GM12878 (cell line): ENCODE measurements around the gene ZNF532. TPM values are rescaled to one million over a fixed set of nuclear protein-coding genes. Genes with fewer than 3 reads are reported as not detected.
A peak's percentile ranks its signal among the peaks of the same experiment; 100 is the strongest.

Source experiments
- BRCA1 ChIP-seq: IDR thresholded peaks from 2 replicates; pipeline ENCODE4 v1.6.1; 2011; ENCODE audit warnings: low read depth, low read length, improper control_type of control experiment
- CREB1 ChIP-seq: IDR thresholded peaks from 2 replicates; pipeline ENCODE4 v1.6.1; 2012; ENCODE audit warnings: low read depth, mild to moderate bottlenecking, inconsistent platforms
- CUX1 ChIP-seq: IDR thresholded peaks from 2 replicates; pipeline ENCODE4 v1.6.1; 2012; ENCODE audit warnings: improper control_type of control experiment, low read depth, low read length; ENCODE audit not compliant: insufficient replicate concordance
- IKZF1 ChIP-seq: fragments of 450-650 bp; conservative IDR thresholded peaks from 2 replicates; pipeline ENCODE4 v1.6.1; 2017; ENCODE audit warnings: antibody characterized with exemption, mild to moderate bottlenecking
- NFYA ChIP-seq: IDR thresholded peaks from 2 replicates; pipeline ENCODE4 v1.6.1; 2011; ENCODE audit warnings: low read depth, mild to moderate bottlenecking, low read length, improper control_type of control experiment, borderline replicate concordance
- SIX5 ChIP-seq: IDR thresholded peaks from 2 replicates; pipeline ENCODE4 v1.6.1; 2011; ENCODE audit warnings: mild to moderate bottlenecking, low read depth, low read length, moderate library complexity; ENCODE audit not compliant: severe bottlenecking
- SP1 ChIP-seq: IDR thresholded peaks from one replicate; pipeline ENCODE4 v1.6.1; 2011; ENCODE audit warnings: low read depth, low read length
- ZZZ3 ChIP-seq: IDR thresholded peaks from 2 replicates; pipeline ENCODE4 v1.6.1; 2011; ENCODE audit warnings: low read depth; ENCODE audit not compliant: control insufficient read depth, insufficient read length
- polyA plus RNA-seq, 11 experiments: library from polyadenylated mRNA; depleted of rRNA in 4 of 11; unstranded in 6 of 11; stranded (reverse) in 5 of 11; fragments of >200 nt; fragmentation: Nextera tagmentation in 4 of 11; fragmentation: Illumina TruSeq in 1 of 11; extraction: Ambion mirVana in 4 of 11; extraction: Trizol in 1 of 11; gene quantifications; 1 replicate in 1 of 11; 2 replicates in 10 of 11; pipeline versions ENCODE4 v1.2.1 to v1.2.3, GENCODE V29; 2011 to 2016; ENCODE audit warnings: inconsistent platforms in 2 of 11, missing spikeins in 2 of 11, low read depth in 1 of 11
- total RNA-seq, 4 experiments: library from RNA; depleted of rRNA in 3 of 4; stranded (reverse); fragments of >200 nt in 3 of 4; fragmentation: Illumina TruSeq in 1 of 4; extraction: Trizol in 1 of 4; gene quantifications; 2 replicates each; pipeline versions ENCODE4 v1.2.1 to v1.2.3, GENCODE V29; 2013 to 2021
- TF ChIP-seq, protein P1 (sequence below), 3 experiments: IDR thresholded peaks in 2 of 3; conservative IDR thresholded peaks in 1 of 3; 2 replicates each; pipeline ENCODE4 v1.5.1; 2011; ENCODE audit warnings: low read depth in 3 of 3, low read length in 3 of 3, mild to moderate bottlenecking in 3 of 3, control low read depth in 2 of 3, moderate library complexity in 2 of 3, inconsistent platforms in 1 of 3, mixed read lengths in 1 of 3; ENCODE audit not compliant: control insufficient read depth in 2 of 3, insufficient read depth in 1 of 3; ENCODE audit errors: extremely low read depth in 1 of 3
- TF ChIP-seq, protein P2 (sequence below): IDR thresholded peaks from 2 replicates; pipeline ENCODE4 v1.6.1; 2012; ENCODE audit warnings: mild to moderate bottlenecking, low read depth, low read length
- TF ChIP-seq, protein P3 (sequence below): IDR thresholded peaks from 2 replicates; pipeline ENCODE4 v1.6.1; 2012; ENCODE audit warnings: low read depth, low read length, improper control_type of control experiment
- TF ChIP-seq, protein P4 (sequence below): IDR thresholded peaks from 2 replicates; pipeline ENCODE4 v1.6.1; 2012; ENCODE audit warnings: low read depth, low read length, improper control_type of control experiment
- TF ChIP-seq, protein P5 (sequence below): fragments of 450-650 bp; IDR thresholded peaks from 2 replicates; pipeline ENCODE4 v1.6.1; 2017; ENCODE audit warnings: mild to moderate bottlenecking, low read depth, inconsistent platforms; ENCODE audit not compliant: poor library complexity, severe bottlenecking

Gene ZNF532
- total and polyA plus RNA-seq, 10 of the 15 experiments (the other 5 are each of a cell fraction or from before 2014, with no cell fraction given) = 0.44 to 3.4 (median 1.4) TPM

GRCh38 chr18:58970943-58971790 is 106.5 kb downstream of the ZNF532 start (continued):
- TF ChIP-seq, protein P1, sequence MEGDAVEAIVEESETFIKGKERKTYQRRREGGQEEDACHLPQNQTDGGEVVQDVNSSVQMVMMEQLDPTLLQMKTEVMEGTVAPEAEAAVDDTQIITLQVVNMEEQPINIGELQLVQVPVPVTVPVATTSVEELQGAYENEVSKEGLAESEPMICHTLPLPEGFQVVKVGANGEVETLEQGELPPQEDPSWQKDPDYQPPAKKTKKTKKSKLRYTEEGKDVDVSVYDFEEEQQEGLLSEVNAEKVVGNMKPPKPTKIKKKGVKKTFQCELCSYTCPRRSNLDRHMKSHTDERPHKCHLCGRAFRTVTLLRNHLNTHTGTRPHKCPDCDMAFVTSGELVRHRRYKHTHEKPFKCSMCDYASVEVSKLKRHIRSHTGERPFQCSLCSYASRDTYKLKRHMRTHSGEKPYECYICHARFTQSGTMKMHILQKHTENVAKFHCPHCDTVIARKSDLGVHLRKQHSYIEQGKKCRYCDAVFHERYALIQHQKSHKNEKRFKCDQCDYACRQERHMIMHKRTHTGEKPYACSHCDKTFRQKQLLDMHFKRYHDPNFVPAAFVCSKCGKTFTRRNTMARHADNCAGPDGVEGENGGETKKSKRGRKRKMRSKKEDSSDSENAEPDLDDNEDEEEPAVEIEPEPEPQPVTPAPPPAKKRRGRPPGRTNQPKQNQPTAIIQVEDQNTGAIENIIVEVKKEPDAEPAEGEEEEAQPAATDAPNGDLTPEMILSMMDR (IDR thresholded peaks at IDR 0.05 in 2 of 3, conservative IDR thresholded peaks at IDR 0.05 in 1 of 3; ENCODE audit: control insufficient read depth in 2 of 3, extremely low read depth in 1 of 3, insufficient read depth in 1 of 3, low read depth in 3 of 3, low read length in 3 of 3) = no peak
- TF ChIP-seq BRCA1 (no peak), CUX1 (no peak), NFYA (no peak), SIX5 (no peak), SP1 (no peak), IKZF1 (0 out of 2 replicates have a peak, but pooled peaks have one; percentile 1), ZZZ3 (no peak), CREB1 (peak; percentile 76)
- TF ChIP-seq, protein P2, sequence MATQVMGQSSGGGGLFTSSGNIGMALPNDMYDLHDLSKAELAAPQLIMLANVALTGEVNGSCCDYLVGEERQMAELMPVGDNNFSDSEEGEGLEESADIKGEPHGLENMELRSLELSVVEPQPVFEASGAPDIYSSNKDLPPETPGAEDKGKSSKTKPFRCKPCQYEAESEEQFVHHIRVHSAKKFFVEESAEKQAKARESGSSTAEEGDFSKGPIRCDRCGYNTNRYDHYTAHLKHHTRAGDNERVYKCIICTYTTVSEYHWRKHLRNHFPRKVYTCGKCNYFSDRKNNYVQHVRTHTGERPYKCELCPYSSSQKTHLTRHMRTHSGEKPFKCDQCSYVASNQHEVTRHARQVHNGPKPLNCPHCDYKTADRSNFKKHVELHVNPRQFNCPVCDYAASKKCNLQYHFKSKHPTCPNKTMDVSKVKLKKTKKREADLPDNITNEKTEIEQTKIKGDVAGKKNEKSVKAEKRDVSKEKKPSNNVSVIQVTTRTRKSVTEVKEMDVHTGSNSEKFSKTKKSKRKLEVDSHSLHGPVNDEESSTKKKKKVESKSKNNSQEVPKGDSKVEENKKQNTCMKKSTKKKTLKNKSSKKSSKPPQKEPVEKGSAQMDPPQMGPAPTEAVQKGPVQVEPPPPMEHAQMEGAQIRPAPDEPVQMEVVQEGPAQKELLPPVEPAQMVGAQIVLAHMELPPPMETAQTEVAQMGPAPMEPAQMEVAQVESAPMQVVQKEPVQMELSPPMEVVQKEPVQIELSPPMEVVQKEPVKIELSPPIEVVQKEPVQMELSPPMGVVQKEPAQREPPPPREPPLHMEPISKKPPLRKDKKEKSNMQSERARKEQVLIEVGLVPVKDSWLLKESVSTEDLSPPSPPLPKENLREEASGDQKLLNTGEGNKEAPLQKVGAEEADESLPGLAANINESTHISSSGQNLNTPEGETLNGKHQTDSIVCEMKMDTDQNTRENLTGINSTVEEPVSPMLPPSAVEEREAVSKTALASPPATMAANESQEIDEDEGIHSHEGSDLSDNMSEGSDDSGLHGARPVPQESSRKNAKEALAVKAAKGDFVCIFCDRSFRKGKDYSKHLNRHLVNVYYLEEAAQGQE = no peak
- TF ChIP-seq, protein P3, sequence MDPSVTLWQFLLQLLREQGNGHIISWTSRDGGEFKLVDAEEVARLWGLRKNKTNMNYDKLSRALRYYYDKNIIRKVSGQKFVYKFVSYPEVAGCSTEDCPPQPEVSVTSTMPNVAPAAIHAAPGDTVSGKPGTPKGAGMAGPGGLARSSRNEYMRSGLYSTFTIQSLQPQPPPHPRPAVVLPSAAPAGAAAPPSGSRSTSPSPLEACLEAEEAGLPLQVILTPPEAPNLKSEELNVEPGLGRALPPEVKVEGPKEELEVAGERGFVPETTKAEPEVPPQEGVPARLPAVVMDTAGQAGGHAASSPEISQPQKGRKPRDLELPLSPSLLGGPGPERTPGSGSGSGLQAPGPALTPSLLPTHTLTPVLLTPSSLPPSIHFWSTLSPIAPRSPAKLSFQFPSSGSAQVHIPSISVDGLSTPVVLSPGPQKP = no peak
- TF ChIP-seq, protein P4, sequence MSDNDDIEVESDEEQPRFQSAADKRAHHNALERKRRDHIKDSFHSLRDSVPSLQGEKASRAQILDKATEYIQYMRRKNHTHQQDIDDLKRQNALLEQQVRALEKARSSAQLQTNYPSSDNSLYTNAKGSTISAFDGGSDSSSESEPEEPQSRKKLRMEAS = no peak
- TF ChIP-seq, protein P5, sequence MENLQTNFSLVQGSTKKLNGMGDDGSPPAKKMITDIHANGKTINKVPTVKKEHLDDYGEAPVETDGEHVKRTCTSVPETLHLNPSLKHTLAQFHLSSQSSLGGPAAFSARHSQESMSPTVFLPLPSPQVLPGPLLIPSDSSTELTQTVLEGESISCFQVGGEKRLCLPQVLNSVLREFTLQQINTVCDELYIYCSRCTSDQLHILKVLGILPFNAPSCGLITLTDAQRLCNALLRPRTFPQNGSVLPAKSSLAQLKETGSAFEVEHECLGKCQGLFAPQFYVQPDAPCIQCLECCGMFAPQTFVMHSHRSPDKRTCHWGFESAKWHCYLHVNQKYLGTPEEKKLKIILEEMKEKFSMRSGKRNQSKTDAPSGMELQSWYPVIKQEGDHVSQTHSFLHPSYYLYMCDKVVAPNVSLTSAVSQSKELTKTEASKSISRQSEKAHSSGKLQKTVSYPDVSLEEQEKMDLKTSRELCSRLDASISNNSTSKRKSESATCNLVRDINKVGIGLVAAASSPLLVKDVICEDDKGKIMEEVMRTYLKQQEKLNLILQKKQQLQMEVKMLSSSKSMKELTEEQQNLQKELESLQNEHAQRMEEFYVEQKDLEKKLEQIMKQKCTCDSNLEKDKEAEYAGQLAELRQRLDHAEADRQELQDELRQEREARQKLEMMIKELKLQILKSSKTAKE = peak; percentile 53
